ENCODE results near the gene NADK2.

NADK2 gene

GRCh38 chr5:36151434-36152323 lies 90.0 kb downstream of the NADK2 start, which contains the start of the genes LMBRD2 and SKP2 (continued):
- TF ChIP-seq ZBTB10 (tag by site-specific recombination; IDR thresholded peaks at IDR 0.05) (no peak; the same call in 1 of the 2 replicates), KLF10 (tag by site-specific recombination; IDR thresholded peaks at IDR 0.05) (peak; percentile 72; the same call in 1 of the 2 replicates), ZNF146 (tag by site-specific recombination; IDR thresholded peaks at IDR 0.05) (no peak), ZNF837 (tag by site-specific recombination; IDR thresholded peaks at IDR 0.05) (no peak), ZNF155 (tag by site-specific recombination; IDR thresholded peaks at IDR 0.05) (no peak), PRDM1 (tag by site-specific recombination; IDR thresholded peaks at IDR 0.05) (no peak), KLF1 (tag by site-specific recombination; IDR thresholded peaks at IDR 0.05) (peak; percentile 57), ZNF596 (tag by site-specific recombination; IDR thresholded peaks at IDR 0.05) (no peak), ZNF274 (IDR thresholded peaks at IDR 0.05; ENCODE audit: low read length) (no peak), ZNF274 (tag by site-specific recombination; IDR thresholded peaks at IDR 0.05; ENCODE audit: borderline replicate concordance) (no peak), SCRT1 (tag by site-specific recombination; IDR thresholded peaks at IDR 0.05; ENCODE audit: borderline replicate concordance) (peak; percentile 61; the same call in 1 of the 2 replicates), REPIN1 (tag by site-specific recombination; IDR thresholded peaks at IDR 0.05; ENCODE audit: low read depth) (no peak), ZNF24 (tag by site-specific recombination; IDR thresholded peaks at IDR 0.05) (peak; percentile 80; the same call in 1 of the 2 replicates), ZNF48 (tag by site-specific recombination; IDR thresholded peaks at IDR 0.05) (no peak), ZNF76 (tag by site-specific recombination; IDR thresholded peaks at IDR 0.05; ENCODE audit: borderline replicate concordance, low read depth) (peak; percentile 100), ZNF354C (tag by site-specific recombination; IDR thresholded peaks at IDR 0.05; ENCODE audit: borderline replicate concordance, low read depth) (no peak), ZNF335 (tag by site-specific recombination; conservative IDR thresholded peaks at IDR 0.05) (peak; percentile 94), AEBP2 (tag by site-specific recombination; IDR thresholded peaks at IDR 0.05; ENCODE audit: borderline replicate concordance) (no peak), YY1 (tag by site-specific recombination; IDR thresholded peaks at IDR 0.05) (no peak; the same call in 1 of the 2 replicates), ZBTB1 (tag by site-specific recombination; IDR thresholded peaks at IDR 0.05) (no peak), ZNF404 (tag by site-specific recombination; IDR thresholded peaks at IDR 0.05) (no peak), ZNF132 (tag by site-specific recombination; IDR thresholded peaks at IDR 0.05; ENCODE audit: borderline replicate concordance) (no peak), GFI1B (tag by site-specific recombination; IDR thresholded peaks at IDR 0.05) (no peak), ZNF2 (tag by site-specific recombination; IDR thresholded peaks at IDR 0.05) (no peak; the same call in 1 of the 2 replicates), ZNF768 (tag by site-specific recombination; IDR thresholded peaks at IDR 0.05) (no peak; the same call in 1 of the 2 replicates)
- TF ChIP-seq, protein P1, sequence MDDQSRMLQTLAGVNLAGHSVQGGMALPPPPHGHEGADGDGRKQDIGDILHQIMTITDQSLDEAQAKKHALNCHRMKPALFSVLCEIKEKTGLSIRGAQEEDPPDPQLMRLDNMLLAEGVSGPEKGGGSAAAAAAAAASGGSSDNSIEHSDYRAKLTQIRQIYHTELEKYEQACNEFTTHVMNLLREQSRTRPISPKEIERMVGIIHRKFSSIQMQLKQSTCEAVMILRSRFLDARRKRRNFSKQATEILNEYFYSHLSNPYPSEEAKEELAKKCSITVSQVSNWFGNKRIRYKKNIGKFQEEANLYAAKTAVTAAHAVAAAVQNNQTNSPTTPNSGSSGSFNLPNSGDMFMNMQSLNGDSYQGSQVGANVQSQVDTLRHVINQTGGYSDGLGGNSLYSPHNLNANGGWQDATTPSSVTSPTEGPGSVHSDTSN (CRISPR knock-in tag; IDR thresholded peaks at IDR 0.05) = peak; percentile 21; the same call in 1 of the 2 replicates
- TF ChIP-seq, protein P2, sequence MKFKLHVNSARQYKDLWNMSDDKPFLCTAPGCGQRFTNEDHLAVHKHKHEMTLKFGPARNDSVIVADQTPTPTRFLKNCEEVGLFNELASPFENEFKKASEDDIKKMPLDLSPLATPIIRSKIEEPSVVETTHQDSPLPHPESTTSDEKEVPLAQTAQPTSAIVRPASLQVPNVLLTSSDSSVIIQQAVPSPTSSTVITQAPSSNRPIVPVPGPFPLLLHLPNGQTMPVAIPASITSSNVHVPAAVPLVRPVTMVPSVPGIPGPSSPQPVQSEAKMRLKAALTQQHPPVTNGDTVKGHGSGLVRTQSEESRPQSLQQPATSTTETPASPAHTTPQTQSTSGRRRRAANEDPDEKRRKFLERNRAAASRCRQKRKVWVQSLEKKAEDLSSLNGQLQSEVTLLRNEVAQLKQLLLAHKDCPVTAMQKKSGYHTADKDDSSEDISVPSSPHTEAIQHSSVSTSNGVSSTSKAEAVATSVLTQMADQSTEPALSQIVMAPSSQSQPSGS (tag by site-specific recombination; IDR thresholded peaks at IDR 0.05; ENCODE audit: low read depth) = no peak
- TF ChIP-seq, protein P3, sequence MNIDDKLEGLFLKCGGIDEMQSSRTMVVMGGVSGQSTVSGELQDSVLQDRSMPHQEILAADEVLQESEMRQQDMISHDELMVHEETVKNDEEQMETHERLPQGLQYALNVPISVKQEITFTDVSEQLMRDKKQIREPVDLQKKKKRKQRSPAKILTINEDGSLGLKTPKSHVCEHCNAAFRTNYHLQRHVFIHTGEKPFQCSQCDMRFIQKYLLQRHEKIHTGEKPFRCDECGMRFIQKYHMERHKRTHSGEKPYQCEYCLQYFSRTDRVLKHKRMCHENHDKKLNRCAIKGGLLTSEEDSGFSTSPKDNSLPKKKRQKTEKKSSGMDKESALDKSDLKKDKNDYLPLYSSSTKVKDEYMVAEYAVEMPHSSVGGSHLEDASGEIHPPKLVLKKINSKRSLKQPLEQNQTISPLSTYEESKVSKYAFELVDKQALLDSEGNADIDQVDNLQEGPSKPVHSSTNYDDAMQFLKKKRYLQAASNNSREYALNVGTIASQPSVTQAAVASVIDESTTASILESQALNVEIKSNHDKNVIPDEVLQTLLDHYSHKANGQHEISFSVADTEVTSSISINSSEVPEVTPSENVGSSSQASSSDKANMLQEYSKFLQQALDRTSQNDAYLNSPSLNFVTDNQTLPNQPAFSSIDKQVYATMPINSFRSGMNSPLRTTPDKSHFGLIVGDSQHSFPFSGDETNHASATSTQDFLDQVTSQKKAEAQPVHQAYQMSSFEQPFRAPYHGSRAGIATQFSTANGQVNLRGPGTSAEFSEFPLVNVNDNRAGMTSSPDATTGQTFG (tag by site-specific recombination; IDR thresholded peaks at IDR 0.05; ENCODE audit: borderline replicate concordance) = no peak
